Retinal pigment epithelial cell (primary cell): ENCODE data around the gene CCN2.

Source experiments
- DNase-seq: peaks from one replicate; pipeline ENCODE4 v3.0.0-alpha.2; 2010; ENCODE audit warnings: low read depth
- H3K4me3 ChIP-seq: 2 replicates; pipeline ENCODE4 v1.5.1; 2011; ENCODE audit warnings: mild to moderate bottlenecking, low read length, control low read depth, moderate library complexity
- CTCF ChIP-seq: conservative IDR thresholded peaks from 2 replicates; pipeline ENCODE4 v1.5.1; 2011; ENCODE audit warnings: low read depth, low read length, control low read depth, inconsistent platforms

CCN2 gene

GRCh38 chr6:131929976-131930375, 21.2 kb downstream of the CCN2 start:
- no peak for TF ChIP-seq CTCF
- DNase-seq, result no peak
- no peak overlapping the region for H3K4me3 ChIP-seq

- peak; percentile 16 for TF ChIP-seq CTCF
- no peak overlapping the region for H3K4me3 ChIP-seq
- no peak for DNase-seq
These were observed 21.9 kb downstream of the CCN2 start for GRCh38 chr6:131929264-131929663.

GRCh38 chr6:131924881-131925474, 26.2 kb downstream of the CCN2 start:
- DNase-seq, result peak; percentile 17
- TF ChIP-seq CTCF, result peak; percentile 47
- H3K4me3 ChIP-seq, result no peak overlapping the region

GRCh38 chr6:131923356-131923755, 27.8 kb downstream of the CCN2 start:
- DNase-seq, result no peak
- H3K4me3 ChIP-seq, result no peak overlapping the region
- TF ChIP-seq CTCF, result peak; percentile 69

- no peak for TF ChIP-seq CTCF
- no peak overlapping the region for H3K4me3 ChIP-seq
- DNase-seq, result no peak
These were observed 30.5 kb downstream of the CCN2 start for GRCh38 chr6:131920656-131921055.

GRCh38 chr6:131918650-131919355, 32.4 kb downstream of the CCN2 start:
- no peak for DNase-seq
- H3K4me3 ChIP-seq, result no peak overlapping the region
- TF ChIP-seq CTCF, result no peak

GRCh38 chr6:131917763-131918649, 33.2 kb downstream of the CCN2 start:
- DNase-seq, result no peak
- TF ChIP-seq CTCF, result no peak
- no peak overlapping the region for H3K4me3 ChIP-seq
